Stimulated activated CD4-positive, alpha-beta T cell treated with anti-CD3 and anti-CD28 coated beads, Interleukin-1b, Interleukin-23, amount 100 ng/mL, for 48 hours (primary cell): ENCODE results near the gene POU2F2.
"Not testable (repeated sequence)": the region's sequence is repeated elsewhere in the genome, so short reads cannot be mapped to it uniquely, and the experiment has no call there.

ENCODE experiments used
- DNase-seq: peaks from one replicate; pipeline ENCODE4 v3.0.0-alpha.2; 2020

Gene POU2F2

DNA sequence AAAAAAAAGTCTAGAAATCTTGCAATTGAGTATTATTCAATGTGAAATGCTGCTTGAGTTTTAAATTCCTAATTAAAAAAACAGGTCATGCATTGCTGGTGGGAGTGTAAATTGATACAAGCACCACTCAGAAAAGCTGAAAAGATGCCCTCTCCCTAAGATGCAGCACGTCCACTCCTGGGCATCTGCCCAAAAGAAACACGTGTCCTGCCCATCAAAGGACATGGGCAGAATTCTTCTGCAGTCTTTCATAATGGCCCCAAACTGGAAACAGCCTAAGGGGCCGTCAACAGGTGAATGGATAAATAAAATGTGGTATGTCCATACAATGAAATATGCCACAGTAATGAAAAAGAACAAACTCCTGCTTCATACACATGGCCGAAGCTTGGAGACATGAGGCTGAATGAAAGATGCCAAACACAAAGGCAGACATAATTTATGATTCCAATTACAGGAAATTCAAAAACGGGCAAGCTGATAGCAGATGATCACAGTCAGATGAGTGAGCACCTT, 7.8 kb downstream of the POU2F2 start:
- no peak for DNase-seq

DNA sequence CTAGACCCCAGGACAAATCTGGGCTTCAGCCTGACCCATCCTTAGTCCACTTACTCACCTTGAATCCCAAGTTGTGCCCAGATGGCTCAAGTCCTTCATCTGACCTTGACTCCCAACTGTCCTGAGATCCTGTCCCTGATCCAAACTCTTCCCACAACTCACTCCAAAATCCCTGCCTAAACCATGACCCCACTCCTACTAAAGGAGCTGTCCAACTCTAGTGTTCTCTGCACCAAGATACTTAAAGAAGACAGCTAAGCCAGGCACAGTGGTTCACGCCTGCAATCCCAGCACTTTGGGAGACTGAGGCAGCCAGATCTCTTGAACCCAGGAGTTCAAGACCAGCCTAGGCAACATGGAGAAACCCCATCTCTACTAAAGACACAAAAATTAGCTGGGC, 8.5 kb downstream of the POU2F2 start:
- no peak for DNase-seq

DNA sequence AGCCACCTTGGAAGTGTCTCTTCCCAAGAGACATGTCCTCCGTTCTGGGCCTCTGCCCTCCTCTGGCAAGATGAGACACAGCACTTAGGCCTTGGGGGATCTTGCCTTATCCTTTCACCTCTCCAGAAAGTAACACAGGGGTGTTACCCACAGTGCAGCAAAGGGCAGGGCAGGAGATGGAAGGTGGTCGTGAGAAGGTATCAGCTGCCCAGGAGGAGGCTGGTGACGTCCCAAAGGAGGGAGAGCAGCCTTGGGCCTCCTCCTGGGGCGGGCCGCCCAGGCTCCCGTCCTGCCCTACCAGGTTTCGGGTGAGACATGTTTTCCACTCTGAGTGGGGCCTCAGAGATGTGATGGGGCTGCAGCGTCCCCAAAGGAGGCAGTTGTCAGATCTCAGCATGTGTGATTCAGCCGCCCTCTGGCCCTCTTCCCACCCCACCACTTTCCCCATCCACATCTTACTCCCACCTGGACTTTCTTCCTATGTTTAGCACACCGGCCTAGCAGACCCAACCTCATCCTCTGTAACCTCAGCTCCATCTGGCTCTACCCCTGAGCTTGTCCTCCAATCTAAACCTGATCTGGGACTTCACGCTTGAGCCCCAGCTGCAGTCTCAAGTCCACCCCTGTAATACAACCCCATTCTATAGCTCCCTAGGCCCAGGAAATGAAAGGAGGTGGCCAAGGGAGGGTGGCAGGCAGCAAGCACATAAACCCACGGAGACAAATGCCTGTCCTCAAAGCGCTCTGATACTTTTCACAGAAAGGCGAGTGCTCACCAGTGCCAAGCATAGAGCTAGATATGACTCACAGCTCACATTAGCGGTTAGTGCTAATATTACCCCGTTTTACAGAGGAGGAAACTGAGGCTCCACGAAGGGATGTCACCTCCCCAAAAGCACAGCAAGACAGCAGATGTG, 9.3 kb downstream of the POU2F2 start:
- DNase-seq: peak; percentile 84

DNA sequence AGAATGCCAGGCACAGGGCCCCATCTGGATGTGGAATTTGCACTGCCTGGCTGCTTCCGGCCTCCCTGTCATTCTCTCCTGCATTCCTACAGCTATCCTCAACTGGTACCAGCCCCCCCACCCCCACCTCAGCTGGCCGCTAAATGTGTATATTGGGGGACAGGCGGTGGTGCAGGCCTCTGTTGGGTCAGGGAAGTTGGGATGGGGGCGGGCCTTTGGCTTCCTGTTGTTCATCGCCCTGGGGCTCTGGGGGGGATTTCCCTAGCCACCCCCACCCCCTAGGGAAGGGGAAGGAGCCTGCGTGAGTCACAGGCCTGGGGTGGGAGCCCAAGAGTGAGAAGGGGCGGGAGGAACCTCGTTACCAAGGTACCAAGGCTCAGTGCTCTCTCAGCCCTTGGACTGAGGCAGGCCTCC, 10.6 kb downstream of the POU2F2 start:
- DNase-seq: peak; percentile 88

DNA sequence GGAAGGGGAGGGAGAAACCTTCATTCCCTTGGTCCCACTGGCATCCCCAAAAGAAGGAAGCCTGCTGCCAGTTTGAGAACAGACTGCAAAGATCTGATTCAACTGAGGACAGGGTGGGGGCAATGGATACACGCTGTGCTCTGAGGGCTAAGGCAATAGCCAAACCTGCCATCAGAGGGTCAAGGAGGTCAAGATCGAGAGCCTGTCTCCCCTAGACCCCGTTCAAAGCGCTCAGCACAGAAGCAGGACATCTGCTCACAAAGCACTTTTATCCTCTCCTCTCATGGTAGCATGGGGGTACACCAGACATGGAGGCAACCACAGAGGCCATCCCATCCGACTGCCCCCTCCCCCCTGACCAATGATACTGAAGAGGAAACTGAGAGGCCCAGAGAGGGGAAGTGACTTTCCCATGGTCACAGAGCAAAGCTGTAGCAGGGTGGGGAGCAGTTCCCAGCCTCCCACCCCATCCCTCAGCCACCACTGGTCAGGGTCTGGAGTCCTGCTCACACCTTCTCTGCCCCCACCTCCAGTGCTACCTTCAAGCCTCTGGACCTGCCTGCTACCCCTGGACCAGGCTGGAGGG, 11.1 kb downstream of the POU2F2 start:
- no peak for DNase-seq

DNA sequence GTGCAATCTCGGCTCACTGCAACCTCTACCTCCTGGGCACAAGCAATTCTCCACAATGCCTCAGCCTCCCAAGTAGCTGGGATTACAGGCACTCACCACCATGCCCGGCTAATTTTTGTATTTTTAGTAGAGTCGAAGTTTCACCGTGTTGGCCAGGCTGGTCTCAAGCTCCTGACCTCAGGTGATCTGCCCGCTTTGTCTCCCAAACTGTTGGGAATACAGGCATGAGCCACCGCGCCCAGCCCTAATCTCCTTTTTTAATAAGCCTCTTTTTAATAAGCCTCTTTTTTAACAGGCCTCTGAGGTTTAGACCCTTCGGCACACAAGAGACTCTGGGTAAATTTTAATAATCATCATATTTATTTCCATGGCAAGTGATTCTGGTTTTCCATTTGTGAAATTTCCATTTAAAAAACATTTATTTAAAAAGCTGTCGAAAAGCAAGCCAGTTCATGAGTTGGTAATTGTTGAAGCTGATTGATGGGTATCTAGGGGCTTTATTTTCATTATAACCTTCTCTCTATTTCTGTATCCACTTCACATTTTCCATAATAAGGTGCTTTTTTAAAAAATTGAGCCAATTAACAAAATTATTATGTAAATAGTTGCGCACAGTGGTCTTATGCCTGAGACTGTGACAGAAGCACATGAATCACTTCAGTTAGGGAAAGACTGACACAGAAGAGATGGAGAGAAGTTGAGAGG, 11.8 kb downstream of the POU2F2 start:
- DNase-seq: no peak

DNA sequence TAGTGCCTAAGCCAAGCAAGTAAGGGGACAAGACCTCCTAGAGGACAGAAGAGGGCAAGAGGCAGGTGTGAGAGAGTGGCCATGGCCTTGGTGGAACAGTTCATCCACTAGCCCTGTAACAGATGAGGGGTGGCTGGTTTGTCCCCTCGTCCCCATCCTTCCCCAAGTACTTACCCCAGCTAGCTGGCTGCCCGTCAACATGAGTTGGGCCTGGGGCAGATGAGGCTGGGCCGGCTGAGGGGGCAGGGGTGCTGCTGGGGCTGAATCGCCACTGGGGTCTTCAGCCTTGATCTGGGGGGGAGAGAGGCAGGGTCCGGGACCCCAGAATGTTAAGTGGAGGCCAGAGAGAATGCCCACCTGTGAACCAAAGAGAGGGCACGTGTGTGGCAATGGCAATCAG, 15.2 kb downstream of the POU2F2 start:
- no peak for DNase-seq

DNA sequence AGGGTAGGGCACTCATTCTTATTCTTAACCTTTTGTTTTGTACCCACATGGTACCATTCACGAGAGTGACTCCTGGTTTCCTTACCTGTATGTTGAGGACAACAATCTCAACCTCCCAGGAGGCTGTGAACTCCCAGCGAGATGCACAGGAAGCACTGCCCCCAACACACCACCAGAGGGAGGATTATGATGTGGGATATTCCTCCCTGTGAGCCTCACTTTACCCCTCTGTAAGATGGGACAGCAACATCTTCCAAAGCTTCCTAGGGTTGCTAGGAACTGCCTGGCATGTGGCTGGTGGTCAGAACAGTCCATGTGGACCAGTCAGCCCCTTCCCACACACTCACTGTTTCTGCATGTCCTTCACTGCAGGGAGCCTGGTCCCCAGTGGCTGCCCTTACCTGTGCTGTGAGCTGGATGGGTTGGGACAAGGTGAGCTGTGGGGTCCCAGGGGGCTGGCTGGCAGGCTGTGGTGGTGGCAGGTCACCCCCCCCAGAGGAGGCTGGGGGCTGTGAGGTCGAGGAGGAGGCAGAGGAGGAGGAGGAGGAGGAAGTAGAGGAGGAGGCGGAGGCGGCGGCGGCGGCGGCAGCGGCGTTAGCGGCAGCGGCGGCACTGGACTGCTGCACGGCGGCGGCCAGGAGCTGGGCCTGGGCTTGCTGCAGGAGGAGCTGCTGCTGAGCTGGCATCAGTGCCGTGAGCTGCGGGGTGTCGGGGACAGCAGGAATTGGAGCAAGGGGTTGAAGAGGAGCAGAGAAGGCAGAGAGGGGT, 15.8 kb downstream of the POU2F2 start:
- no peak for DNase-seq

DNA sequence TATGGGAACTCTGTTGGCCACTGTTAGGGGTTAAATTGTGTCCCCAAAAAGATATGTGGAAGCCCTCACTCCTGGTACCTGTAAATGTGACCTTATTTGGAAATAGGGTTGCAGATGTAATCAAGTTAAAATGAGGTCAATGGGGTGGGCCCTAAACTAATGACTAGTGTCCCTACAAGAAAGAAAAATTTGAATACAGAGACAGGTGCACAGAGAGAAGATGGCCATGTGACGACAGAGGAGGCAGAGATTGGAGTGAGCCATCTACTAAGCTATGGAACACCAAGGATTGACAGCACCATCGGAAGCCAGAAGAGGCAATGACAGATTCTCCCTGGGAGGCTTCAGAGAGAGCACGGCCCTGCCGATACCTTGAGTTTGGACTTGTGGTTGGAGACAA, 16.5 kb downstream of the POU2F2 start:
- DNase-seq: no peak

DNA sequence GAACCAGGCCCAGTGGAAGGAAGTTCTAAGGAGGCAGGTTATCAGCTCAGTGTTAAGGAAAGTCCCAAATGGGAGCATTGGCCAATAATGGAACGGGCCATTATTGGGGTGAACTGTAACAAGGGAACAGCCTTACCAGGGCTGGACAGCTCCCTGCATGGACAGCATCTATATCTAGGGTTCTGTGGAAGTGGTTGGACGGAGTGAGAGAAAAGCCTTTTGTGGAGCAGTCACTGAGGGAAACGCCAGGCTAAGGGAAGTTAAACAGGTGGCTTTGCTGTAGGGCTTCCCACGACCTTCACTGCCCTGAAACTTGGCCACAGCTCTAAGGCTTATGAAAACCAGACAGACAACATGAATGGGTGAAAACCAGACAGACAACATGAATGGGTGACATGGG, 17.0 kb downstream of the POU2F2 start:
- no peak for DNase-seq

DNA sequence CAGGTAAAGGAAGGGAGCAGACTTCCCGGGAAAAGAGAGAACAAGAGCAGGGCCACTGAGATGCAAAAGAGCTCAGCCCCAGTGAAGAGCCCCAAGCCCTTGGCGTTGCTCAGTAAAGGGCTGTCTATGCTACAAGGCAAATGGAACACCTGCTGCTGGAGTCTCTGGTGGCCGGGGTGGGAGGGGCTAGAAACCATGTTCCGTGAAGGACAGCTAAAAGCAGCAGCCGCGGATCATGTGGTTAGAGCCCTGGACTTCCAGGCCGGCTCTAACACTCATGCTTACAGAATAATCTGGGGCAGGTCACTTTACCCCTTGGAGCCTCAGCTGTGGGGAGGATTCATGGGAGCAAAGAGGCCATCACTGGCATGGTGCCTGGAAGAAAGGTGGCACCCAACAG, 17.8 kb downstream of the POU2F2 start:
- no peak for DNase-seq

DNA sequence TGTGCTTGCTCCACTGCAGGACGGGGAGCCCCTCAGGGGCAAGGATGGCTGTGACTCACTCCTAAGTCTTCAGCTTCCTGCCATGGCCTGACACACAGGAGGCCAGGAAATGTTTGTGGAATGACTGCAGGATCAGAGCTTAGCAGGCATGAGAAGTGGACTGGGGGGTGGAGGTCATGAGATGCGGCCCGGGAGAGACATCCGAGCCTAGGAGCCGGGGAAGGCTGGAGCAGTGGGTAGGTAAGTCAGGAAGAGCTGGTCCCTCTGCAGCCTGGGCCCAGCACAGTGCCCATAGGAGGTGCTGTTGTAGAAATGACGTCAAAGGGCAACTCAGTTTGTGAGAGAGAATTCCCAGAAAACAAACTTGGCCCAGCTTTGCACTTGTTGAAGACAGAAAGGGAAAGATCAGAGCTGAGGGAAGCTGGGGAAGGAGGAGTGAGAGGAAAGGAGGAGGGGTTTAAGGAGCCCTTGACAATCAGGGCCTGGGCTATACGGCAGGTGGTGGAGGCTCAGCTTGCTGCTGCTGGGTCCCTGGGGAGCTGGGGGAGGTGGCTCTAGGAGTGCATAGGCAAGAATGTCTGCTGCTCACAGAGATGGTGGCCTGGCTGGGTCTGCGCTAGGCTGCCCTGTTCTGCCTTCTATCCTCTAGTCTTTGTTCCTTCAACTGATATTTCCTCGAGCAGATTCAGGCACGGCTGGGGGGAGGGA, 18.5 kb downstream of the POU2F2 start:
- DNase-seq: no peak

DNA sequence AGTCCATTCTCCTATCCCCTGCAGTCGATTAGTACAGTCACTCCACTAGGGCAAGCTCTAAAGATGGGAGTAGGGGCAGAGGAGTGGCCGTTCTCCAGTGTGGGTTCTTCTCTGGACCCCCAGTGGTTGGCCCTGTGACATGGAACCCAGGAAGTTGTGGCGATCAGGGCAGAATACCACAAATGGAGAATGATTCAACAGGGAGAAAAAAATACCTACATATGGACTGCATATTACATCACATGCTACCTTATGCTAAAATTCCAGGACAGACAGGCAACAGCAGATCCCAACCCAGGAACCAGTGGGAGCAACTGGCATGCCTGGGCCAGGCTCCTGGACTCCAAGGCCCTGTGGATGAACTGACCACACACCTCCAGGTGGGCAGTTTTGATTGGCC, 20.4 kb downstream of the POU2F2 start:
- no peak for DNase-seq

DNA sequence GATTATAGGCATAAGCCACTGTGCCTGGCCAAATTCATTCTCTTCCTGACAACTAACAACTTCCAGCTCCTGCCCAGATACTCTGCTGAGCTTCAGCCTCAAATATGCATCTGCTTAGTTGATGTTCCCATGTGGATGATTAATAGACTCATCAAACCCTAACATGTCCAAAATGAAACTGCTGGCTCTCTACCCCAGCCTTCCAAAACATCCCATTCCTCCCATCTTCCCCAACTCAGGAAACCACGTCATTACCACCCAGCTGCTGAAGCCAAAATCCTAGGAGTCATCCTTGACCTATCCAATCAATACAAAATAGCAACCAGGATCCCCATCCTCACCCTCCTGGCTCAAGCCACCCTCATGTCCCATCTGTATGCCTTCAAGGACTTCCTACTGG, 20.9 kb downstream of the POU2F2 start:
- DNase-seq: no peak

DNA sequence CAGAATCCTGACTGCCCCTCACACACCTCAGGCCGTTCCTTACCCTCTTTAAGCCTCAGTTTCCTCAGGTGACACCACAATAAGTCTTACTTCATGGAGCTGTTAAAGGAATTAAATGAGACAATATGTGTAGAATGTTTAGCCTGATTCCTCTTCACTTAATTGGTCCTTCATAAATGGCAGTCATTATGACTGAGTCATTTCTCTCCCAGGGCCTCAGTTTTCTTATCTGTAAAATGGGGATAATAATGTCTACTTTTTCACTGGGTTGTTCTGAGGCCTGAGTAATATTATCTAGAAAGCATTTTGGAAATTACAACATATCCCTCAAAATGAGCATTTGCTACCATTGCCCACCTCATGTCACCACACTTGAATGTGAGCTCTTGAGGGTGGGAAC, 21.6 kb downstream of the POU2F2 start:
- no peak for DNase-seq

DNA sequence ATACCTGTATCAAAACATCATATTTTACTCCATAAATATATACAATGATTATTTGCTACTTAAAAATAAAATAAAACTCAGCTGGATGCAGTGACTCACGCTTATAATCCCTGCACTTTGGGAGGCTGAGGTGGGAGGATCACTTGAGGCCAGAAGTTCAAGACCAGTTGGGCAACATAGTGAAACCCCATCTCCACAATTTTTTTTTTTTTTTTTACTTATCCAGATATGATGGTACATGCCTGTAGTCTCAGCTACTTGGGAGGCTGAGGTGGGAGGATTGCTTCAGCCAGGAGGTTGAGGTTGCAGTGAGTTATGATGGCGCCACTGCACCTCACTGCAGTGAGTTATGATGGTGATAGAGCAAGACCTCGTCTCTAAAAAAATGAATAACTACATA, 22.4 kb downstream of the POU2F2 start:
- no peak for DNase-seq

DNA sequence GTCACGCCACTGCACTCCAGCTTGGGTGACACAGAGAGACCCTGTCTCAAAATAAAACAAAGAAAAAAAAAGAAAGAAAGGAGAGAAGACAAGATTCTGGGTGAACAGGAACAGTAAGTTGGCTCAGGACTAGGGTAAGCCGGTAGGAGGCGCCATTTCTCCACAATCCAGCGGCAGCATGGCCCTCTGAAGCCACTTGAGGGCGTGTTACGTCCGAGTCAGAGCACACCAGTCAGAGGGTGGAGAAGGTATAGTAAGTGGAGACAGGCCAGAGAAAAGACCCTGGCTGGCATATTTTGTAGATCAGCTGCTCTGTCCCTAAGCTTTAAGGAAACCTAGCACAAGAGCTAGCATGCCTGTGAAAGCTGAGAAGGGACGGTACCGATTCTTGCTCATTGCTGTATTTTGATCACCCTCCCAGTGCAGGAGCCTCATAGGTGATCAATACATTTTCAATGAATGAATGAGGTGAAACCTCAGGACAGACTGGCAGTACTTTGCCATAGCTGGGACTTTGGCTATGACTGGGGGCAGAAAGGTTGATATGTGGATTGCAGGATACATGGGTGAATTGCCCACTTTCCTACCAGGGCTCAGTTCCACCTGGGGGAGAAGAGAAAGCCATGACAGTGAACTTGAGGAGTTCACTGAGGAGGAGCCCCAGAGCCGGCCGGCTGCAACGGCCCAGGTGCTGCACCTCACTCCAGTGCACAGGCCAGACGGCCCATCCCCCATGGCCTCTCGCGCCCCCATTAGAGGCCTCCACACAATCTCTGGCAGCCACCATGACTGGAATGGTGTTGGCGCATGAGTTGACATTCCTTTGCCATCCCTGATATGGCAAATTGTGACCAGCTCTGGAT, 23.5 kb downstream of the POU2F2 start:
- DNase-seq: peak; percentile 89

DNA sequence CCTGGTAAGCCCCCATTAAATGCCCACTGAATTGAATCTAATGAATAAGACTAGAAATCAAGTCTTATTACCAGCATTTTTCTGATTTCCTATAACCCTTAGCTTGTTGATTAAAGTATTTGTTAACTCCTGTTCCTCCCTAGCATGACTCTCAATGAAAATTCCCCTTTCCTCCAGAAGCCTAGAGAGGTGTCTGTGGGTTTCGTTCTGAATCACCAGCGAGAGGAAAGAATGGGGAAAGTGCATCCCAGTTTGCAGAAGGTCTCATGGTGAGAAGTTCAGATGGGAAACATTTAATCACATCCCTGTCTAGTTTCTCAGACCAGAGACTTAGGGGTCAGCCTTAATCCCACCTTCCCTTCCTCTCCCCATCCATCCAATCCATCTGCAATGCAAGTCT, 26.9 kb downstream of the POU2F2 start:
- no peak for DNase-seq

DNA sequence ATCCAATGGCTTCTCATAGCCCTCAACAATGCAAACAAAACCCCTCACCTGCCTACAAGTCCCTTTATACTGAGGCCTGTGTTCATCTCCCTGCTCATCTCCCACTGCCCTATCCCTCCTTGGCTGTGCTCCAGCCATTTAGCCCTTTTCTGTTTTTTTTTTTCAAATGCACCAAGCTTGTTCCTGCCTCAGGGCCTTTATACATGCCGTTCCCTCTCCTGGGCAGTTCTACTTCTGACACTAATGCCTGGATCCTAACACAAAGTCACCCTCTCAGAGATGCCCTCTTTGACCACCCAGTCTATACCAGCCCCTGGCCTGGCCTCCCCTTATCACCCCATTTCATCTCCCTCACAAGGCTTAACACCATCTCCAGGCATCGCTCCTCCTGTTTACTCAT, 29.4 kb downstream of the POU2F2 start:
- DNase-seq: no peak

DNA sequence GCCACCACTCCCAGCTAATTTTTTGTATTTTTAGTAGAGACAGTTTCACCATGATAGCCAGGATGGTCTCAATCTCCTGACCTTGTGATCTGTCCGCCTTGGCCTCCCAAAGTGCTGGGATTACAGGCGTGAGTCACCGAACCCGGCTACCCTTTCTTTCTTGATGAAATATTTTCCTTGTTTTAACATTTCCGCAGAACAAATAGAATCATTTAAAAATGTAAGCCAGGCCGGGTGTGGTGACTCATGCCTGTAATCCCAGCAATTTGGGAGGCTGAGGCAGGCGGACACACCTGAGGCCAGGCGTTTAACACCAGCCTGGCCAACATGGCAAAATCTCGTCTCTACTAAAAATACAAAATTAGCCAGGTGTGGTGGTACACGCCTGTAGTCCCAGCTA, 32.0 kb downstream of the POU2F2 start:
- DNase-seq: not testable (repeated sequence)

DNA sequence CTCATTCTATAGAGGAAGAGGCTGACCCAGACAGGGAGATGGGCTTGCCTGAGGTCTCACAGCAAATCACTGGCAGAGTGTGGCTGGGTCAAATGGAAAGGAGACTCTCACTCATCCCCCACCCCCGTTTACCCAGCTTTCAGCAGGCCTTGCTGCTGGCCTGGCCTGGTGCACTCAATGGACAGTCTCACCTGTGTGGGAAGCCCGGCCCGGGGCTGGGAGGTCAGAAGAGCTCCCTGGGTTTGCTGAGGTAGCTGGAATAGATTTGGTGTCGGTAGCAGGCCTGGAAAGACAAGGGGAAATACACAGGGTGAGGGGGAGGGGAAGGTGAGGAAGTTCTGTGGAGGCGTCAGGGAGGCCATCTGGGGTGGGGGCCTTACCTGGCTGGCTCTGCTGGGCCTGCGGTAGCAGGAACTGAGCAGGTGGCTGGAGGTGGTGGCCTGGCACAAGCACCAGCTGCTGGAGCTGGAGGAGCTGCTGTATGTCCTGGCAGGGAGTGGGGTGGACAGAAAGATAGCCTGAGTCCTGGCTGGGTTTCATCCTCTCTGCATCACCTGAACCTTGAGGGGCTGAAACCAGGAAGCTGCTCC, 32.8 kb downstream of the POU2F2 start:
- no peak for DNase-seq
